GM23248 (cell line): ENCODE data around the gene ZFP57. TPM values are rescaled to one million over a fixed set of nuclear protein-coding genes. Genes with fewer than 3 reads are reported as not detected.

Experiments used
- DNase-seq: peaks from one replicate; pipeline ENCODE4 v3.0.0-alpha.2; 2015
- H2AFZ ChIP-seq: fragments of 200-600 bp; sonication (generic); 2 replicates; pipeline ENCODE4 v1.6.1; 2016; ENCODE audit warnings: antibody characterized with exemption
- H3F3A ChIP-seq: fragments of 200-600 bp; sonication (generic); 2 replicates; pipeline ENCODE4 v1.6.1; 2016; ENCODE audit warnings: mild to moderate bottlenecking, antibody characterized with exemption, mixed run types; ENCODE audit not compliant: insufficient read depth
- H3K27ac ChIP-seq: fragments of 200-600 bp; sonication (generic); 2 replicates; pipeline ENCODE4 v1.5.1; 2016; ENCODE audit warnings: mild to moderate bottlenecking
- H3K27me3 ChIP-seq: fragments of 200-600 bp; sonication (generic); replicated peaks from 2 replicates; pipeline ENCODE4 v1.6.1; 2016; ENCODE audit warnings: mild to moderate bottlenecking; ENCODE audit not compliant: insufficient read depth
- H3K36me3 ChIP-seq: fragments of 200-600 bp; sonication (generic); 2 replicates; pipeline ENCODE4 v1.6.1; 2016; ENCODE audit warnings: low read depth, mild to moderate bottlenecking
- H3K4me1 ChIP-seq: fragments of 200-600 bp; sonication (generic); 2 replicates; pipeline ENCODE4 v1.6.1; 2016; ENCODE audit warnings: mild to moderate bottlenecking; ENCODE audit not compliant: insufficient read depth
- H3K4me2 ChIP-seq: fragments of 200-600 bp; sonication (generic); one replicate; pipeline ENCODE4 v1.6.1; 2016; ENCODE audit warnings: mild to moderate bottlenecking; ENCODE audit not compliant: unreplicated experiment
- H3K4me3 ChIP-seq: fragments of 200-600 bp; sonication (generic); 2 replicates; pipeline ENCODE4 v1.5.1; 2016; ENCODE audit warnings: mild to moderate bottlenecking
- H3K79me2 ChIP-seq: fragments of 200-600 bp; sonication (generic); 2 replicates; pipeline ENCODE4 v1.6.1; 2016; ENCODE audit warnings: mild to moderate bottlenecking; ENCODE audit not compliant: insufficient read depth
- H3K9ac ChIP-seq: fragments of 200-600 bp; sonication (generic); 2 replicates; pipeline ENCODE4 v1.6.1; 2016; ENCODE audit warnings: mild to moderate bottlenecking
- H3K9me2 ChIP-seq: fragments of 200-600 bp; sonication (generic); 2 replicates; pipeline ENCODE4 v1.6.1; 2016; ENCODE audit warnings: mixed run types, mild to moderate bottlenecking, moderate library complexity; ENCODE audit not compliant: insufficient read depth
- H3K9me3 ChIP-seq: fragments of 200-600 bp; sonication (generic); one replicate; pipeline ENCODE4 v1.6.1; 2017; ENCODE audit warnings: low read depth
- H4K20me1 ChIP-seq: fragments of 200-600 bp; sonication (generic); 2 replicates; pipeline ENCODE4 v1.6.0; 2016; ENCODE audit not compliant: insufficient read depth
- EZH2 ChIP-seq: fragments of 200-600 bp; sonication (generic); IDR thresholded peaks from 2 replicates; pipeline ENCODE4 v1.6.1; 2018; ENCODE audit warnings: antibody characterized with exemption, mild to moderate bottlenecking; ENCODE audit not compliant: insufficient read depth, poor library complexity, severe bottlenecking
- EZH2phosphoT487 ChIP-seq: fragments of 200-600 bp; sonication (generic); IDR thresholded peaks from 2 replicates; pipeline ENCODE4 v1.6.1; 2018; ENCODE audit warnings: antibody characterized with exemption, moderate library complexity, mild to moderate bottlenecking, low read depth; ENCODE audit not compliant: insufficient read depth
- WGBS, 2 experiments: methylation state at CpG; one replicate each; pipeline ENCODE4 v1.1.6; 2015 to 2017; ENCODE audit warnings: low lambda C conversion rate in 2 of 2, low coverage in 1 of 2; ENCODE audit errors: missing lambda C conversion rate in 2 of 2; 5-methylcytosine and 5-hydroxymethylcytosine counted together
- in situ Hi-C: fragments of 300-500 bp; cut with MboI; formaldehyde crosslinking; loops from 2 replicates; pipeline ENCODE4 v1.15.0; 2020
- polyA plus RNA-seq: library from polyadenylated mRNA; unstranded; fragments of >200 nt; fragmentation: Nextera tagmentation; extraction: Ambion mirVana; gene quantifications from 2 replicates; pipeline ENCODE4 v1.2.1, GENCODE V29; 2016
- total RNA-seq: library from RNA; depleted of rRNA; stranded (reverse); fragments of >200 nt; shearing (Covaris generic); gene quantifications from 2 replicates; pipeline ENCODE4 v1.2.3, GENCODE V29; 2014

Gene ZFP57
- total and polyA plus RNA-seq, 2 experiments from 2014 or later: not detected

DNA sequence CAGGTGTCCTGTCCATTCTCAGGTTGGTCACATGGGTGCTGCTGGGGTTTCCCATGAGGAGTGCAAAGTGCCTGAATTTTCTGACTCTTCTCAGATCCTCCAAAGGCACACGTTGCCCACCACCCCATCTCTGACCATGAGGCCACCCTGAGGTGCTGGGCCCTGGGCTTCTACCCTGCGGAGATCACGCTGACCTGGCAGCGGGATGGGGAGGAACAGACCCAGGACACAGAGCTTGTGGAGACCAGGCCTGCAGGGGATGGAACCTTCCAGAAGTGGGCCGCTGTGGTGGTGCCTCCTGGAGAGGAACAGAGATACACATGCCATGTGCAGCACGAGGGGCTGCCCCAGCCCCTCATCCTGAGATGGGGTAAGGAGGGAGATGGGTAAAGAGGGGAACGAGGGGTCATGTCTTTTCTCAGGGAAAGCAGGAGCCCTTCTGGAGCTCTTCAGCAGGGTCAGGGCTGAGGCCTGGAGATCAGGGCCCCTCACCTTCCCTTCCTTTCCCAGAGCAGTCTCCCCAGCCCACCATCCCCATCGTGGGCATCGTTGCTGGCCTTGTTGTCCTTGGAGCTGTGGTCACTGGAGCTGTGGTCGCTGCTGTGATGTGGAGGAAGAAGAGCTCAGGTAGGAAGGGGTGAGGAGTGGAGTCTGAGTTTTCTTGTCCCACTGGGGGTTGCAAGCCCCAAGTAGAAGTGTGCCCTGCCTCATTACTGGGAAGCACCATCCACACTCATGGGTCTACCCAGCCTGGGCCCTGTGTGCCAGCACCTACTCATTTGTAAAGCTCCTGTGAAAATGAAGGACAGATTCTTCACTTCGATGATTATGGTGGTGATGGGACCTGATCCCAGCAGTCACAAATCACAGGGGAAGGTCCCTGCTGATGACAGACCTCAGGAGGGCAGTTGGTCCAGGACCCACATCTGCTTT, 44.3 kb upstream of the ZFP57 start:
- WGBS, 2 experiments: 78 to 81% methylated on average over 11 of the region's 11 CpGs
- Histone ChIP-seq H3K79me2 (no peaks in the 10 kb centered on the region), H3K9me3 (no peaks in the 10 kb centered on the region), H3K4me2 (no peak overlapping the region), H4K20me1 (no peaks in the 10 kb centered on the region), H3K9me2 (no peaks in the 10 kb centered on the region), H3K36me3 (no peaks in the 10 kb centered on the region), H2AFZ (no peak overlapping the region), H3K27me3 (peaks cover 10% of the 10 kb centered on the region), H3K4me3 (no peak overlapping the region), H3K27ac (no peak overlapping the region), H3K4me1 (no peaks in the 10 kb centered on the region), H3F3A (no peaks in the 10 kb centered on the region), H3K9ac (no peak overlapping the region)
- DNase-seq: no peak
- TF ChIP-seq EZH2phosphoT487 (no peak), EZH2 (no peak)
- in situ Hi-C loops: loop anchor here (25.0 kb wide), 1 partner anchor 287 kb away; no protein-coding TSS in a partner anchor

DNA sequence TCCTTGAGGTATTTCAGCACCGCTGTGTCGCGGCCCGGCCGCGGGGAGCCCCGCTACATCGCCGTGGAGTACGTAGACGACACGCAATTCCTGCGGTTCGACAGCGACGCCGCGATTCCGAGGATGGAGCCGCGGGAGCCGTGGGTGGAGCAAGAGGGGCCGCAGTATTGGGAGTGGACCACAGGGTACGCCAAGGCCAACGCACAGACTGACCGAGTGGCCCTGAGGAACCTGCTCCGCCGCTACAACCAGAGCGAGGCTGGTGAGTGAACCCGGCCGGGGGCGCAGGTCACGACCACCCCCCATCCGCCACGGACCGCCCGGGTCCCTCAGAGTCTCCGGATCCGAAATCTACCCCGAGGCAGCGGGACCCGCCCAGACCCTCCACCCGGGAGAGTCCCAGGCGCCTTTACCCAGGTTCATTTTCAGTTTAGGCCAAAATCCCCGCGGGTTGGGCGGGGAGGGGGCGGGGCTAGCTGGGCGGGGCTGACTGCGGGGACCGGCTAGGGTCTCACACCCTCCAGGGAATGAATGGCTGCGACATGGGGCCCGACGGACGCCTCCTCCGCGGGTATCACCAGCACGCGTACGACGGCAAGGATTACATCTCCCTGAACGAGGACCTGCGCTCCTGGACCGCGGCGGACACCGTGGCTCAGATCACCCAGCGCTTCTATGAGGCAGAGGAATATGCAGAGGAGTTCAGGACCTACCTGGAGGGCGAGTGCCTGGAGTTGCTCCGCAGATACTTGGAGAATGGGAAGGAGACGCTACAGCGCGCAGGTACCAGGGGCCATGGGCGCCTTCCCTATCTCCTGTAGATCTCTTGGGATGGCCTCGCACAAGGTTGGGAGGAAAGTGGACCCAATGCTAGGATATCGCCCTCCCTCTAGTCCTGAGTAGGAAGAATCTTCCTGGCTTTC, 43.0 kb upstream of the ZFP57 start:
- peak; percentile 47 for DNase-seq

DNA sequence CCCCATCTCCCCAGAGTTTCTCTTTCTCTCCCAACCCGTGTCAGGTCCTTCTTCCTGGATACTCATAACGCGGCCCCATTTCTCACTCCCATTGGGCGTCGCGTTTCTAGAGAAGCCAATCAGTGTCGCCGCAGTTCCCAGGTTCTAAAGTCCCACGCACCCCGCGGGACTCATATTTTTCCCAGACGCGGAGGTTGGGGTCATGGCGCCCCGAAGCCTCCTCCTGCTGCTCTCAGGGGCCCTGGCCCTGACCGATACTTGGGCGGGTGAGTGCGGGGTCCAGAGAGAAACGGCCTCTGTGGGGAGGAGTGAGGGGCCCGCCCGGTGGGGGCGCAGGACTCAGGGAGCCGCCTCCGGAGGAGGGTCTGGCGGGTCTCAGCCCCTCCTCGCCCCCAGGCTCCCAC, 42.3 kb upstream of the ZFP57 start, which contains the start of gene HLA-F:
Gene HLA-F (plus strand): TSS at position 173 of the 404 bp plus-strand sequence. CDS start 30 bp downstream, at position 203.
- Histone ChIP-seq H3F3A (no peaks in the 10 kb centered on the region), H3K4me2 (peak within 1 kb of the TSS; percentile 51), H4K20me1 (no peaks in the 10 kb centered on the region), H3K4me3 (peak within 1 kb of the TSS; percentile 68), H3K9me3 (no peaks in the 10 kb centered on the region), H3K9me2 (no peaks in the 10 kb centered on the region), H3K79me2 (no peaks in the 10 kb centered on the region), H3K9ac (0 out of 2 replicates have a peak within 1 kb of the TSS, but pooled peaks have one; percentile 37), H3K27ac (no peak within 1 kb of the TSS), H2AFZ (peak within 1 kb of the TSS; percentile 82), H3K27me3 (peaks cover 10% of the 10 kb centered on the region), H3K36me3 (no peaks in the 10 kb centered on the region), H3K4me1 (no peaks in the 10 kb centered on the region)
- DNase-seq: peak; percentile 82
- no peak for TF ChIP-seq EZH2phosphoT487
- no peak for TF ChIP-seq EZH2
- 6% methylated on average over 24 to 25 of the region's 26 CpGs for WGBS, 2 experiments
- in situ Hi-C loops: no loop called here

More for the DNA sequence above, 43.0 kb upstream of the ZFP57 start:
- Histone ChIP-seq H4K20me1 (no peaks in the 10 kb centered on the region), H3K4me3 (peak overlapping the region; percentile 68), H3K9me3 (no peaks in the 10 kb centered on the region), H3K4me1 (no peaks in the 10 kb centered on the region), H2AFZ (peak overlapping the region; percentile 82), H3K79me2 (no peaks in the 10 kb centered on the region), H3F3A (no peaks in the 10 kb centered on the region), H3K27me3 (peaks cover 10% of the 10 kb centered on the region), H3K27ac (no peak overlapping the region), H3K9me2 (no peaks in the 10 kb centered on the region), H3K9ac (0 out of 2 replicates have a peak overlapping the region, but pooled peaks have one; percentile 37), H3K4me2 (peak overlapping the region; percentile 51), H3K36me3 (no peaks in the 10 kb centered on the region)
- 6 to 7% methylated on average over 64 to 73 of the region's 76 CpGs for WGBS, 2 experiments
- TF ChIP-seq EZH2phosphoT487 (no peak), EZH2 (no peak)
- in situ Hi-C loops: no loop called here

DNA sequence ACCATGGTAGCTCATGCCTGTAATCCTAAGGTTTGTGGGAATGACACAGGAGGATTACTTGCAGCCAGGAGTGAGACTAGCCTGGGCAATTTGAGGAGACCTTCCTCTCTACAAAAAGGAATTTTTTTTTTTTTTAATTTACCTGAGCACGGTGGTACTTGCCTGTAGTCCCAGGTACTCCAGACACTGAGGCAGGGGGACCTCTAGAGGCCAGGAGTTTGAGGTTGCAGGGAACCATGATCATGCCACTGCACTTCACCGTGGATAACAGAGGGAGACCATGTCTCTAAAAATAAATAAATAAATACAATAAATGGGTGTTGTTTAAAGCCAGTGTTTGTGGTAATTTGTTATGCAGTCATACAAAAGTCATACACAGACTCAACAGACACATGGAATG, 39.9 kb upstream of the ZFP57 start:
- Histone ChIP-seq H3K4me1 (no peaks in the 10 kb centered on the region), H3K9me3 (no peaks in the 10 kb centered on the region), H3K27me3 (peaks cover 10% of the 10 kb centered on the region), H3K79me2 (no peaks in the 10 kb centered on the region), H3F3A (no peaks in the 10 kb centered on the region), H3K4me2 (no peak overlapping the region), H3K4me3 (no peak overlapping the region), H2AFZ (no peak overlapping the region), H3K9ac (no peak overlapping the region), H3K27ac (no peak overlapping the region), H3K36me3 (no peaks in the 10 kb centered on the region), H4K20me1 (no peaks in the 10 kb centered on the region), H3K9me2 (no peaks in the 10 kb centered on the region)
- WGBS, 2 experiments: 11 to 22% methylated on average over 2 of the region's 2 CpGs
- no peak for DNase-seq
- in situ Hi-C loops: no loop called here
- no peak for TF ChIP-seq EZH2phosphoT487
- TF ChIP-seq EZH2: no peak
